ENCODE data around the gene PLAGL1. TPM values are rescaled to one million over a fixed set of nuclear protein-coding genes. Genes with fewer than 3 reads are reported as not detected.

The PLAGL1 gene
- total RNA-seq, 4 donors from 2014 or later = 11.8 to 17.9 (median 16.0) TPM

DNA sequence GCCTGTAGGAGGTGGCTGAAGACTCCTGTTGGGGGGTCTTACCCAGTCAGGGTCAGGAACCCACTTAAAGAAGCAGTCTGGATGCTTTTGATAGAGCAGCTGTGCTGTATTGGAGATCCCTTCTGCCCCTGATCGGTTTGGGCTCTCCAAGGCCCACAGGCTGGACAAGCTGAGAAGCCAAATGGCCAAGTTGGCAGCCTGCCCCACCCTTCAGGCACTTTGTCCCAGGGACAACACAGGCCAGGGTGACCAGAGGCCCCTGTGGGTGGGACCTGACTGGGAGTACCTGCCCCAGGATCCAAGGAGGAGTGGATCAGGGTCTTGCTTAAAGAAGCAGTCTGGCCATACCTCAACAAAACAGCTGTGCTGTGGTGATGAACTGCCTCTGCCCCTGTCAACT lies 95.4 kb downstream of the PLAGL1 start:
- 100% methylated on average over 1 of the region's 1 CpG for WGBS
- no peak overlapping the region for H3K27ac ChIP-seq (replicated peaks in 1 of 4)
- no peaks in the 10 kb centered on the region for H3K27me3 ChIP-seq
- H3K4me3 ChIP-seq = no peak overlapping the region
- H3K4me1 ChIP-seq = no peaks in the 10 kb centered on the region
- no peak for DNase-seq (ENCODE audit: extremely low spot score)
- TF ChIP-seq POLR2AphosphoS5 (IDR thresholded peaks at IDR 0.05) = no peak
- TF ChIP-seq EP300 (IDR thresholded peaks at IDR 0.05) = no peak
- TF ChIP-seq POLR2A (IDR thresholded peaks at IDR 0.05; ENCODE audit: low read depth) = no peak
- TF ChIP-seq, protein P1, sequence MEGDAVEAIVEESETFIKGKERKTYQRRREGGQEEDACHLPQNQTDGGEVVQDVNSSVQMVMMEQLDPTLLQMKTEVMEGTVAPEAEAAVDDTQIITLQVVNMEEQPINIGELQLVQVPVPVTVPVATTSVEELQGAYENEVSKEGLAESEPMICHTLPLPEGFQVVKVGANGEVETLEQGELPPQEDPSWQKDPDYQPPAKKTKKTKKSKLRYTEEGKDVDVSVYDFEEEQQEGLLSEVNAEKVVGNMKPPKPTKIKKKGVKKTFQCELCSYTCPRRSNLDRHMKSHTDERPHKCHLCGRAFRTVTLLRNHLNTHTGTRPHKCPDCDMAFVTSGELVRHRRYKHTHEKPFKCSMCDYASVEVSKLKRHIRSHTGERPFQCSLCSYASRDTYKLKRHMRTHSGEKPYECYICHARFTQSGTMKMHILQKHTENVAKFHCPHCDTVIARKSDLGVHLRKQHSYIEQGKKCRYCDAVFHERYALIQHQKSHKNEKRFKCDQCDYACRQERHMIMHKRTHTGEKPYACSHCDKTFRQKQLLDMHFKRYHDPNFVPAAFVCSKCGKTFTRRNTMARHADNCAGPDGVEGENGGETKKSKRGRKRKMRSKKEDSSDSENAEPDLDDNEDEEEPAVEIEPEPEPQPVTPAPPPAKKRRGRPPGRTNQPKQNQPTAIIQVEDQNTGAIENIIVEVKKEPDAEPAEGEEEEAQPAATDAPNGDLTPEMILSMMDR (IDR thresholded peaks at IDR 0.05) = no peak
- peaks cover 0 to 20% (median 13%) of the 10 kb centered on the region in 4 donors for H3K9me3 ChIP-seq
- H3K36me3 ChIP-seq = no peaks in the 10 kb centered on the region
- intact Hi-C loops (cut with DNase I) = no loop called here

DNA sequence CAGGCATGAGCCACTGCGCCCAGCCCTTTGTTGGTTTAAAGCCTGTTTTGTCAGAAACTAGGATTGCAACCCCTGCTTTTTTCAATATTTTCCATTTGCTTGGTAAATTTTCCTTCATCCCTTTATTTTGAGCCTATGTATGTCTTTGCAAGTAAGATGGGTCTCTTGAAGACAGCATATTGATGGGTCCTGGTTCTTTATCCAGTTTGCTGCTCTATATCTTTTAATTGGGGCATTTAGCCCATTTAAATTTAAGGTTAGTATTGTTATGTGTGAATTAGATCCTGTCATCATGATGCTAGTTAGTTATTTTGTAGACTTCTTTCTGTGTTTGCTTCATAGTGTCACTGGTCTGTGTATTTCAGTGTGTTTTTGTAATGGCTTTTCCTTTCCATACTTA lies 97.0 kb downstream of the PLAGL1 start:
- no peak for DNase-seq (ENCODE audit: extremely low spot score)
- no peaks in the 10 kb centered on the region for H3K36me3 ChIP-seq
- H3K27ac ChIP-seq (replicated peaks in 1 of 4) = no peak overlapping the region
- no peaks in the 10 kb centered on the region for H3K27me3 ChIP-seq
- TF ChIP-seq POLR2AphosphoS5 (IDR thresholded peaks at IDR 0.05) = no peak
- TF ChIP-seq, protein P1 (IDR thresholded peaks at IDR 0.05) = no peak
- TF ChIP-seq POLR2A (IDR thresholded peaks at IDR 0.05; ENCODE audit: low read depth) = no peak
- TF ChIP-seq EP300 (IDR thresholded peaks at IDR 0.05) = no peak
- peaks cover 0 to 20% (median 12%) of the 10 kb centered on the region in 4 donors for H3K9me3 ChIP-seq
- H3K4me1 ChIP-seq = no peaks in the 10 kb centered on the region
- intact Hi-C loops (cut with DNase I) = no loop called here
- no peak overlapping the region for H3K4me3 ChIP-seq
- 86% methylated on average over 1 of the region's 1 CpG for WGBS

DNA sequence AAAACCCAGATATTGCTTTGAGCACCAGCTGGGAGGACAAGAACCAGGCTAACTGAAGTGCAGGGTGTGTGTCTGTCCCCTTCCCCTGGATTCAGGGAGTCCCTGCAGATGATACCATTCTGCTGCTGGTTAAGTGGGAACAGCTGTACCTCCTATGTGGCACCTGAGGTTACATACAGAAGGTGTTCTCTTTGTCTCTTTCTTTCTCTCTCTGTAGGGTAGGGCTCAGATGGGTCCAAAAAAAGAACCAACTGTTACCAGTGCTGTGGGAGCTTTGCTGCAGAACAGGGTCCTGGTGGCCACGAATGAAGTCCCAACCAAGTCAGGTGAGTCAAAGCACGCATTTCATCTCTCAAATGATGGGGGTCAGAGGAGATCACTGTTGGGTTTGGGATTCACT lies 105.2 kb downstream of the PLAGL1 start:
- Histone ChIP-seq H3K27me3 (no peaks in the 10 kb centered on the region), H3K27ac (replicated peaks in 1 of 4) (peak overlapping the region; percentile 48 to 68 (median 58)), H3K4me3 (no peak overlapping the region), H3K36me3 (no peaks in the 10 kb centered on the region), H3K9me3 (no peaks in the 10 kb centered on the region), H3K4me1 (peaks cover 14 to 18% (median 16%) of the 10 kb centered on the region in 4 donors)
- intact Hi-C loops (cut with DNase I) = no loop called here
- 92% methylated on average over 2 of the region's 2 CpGs for WGBS
- DNase-seq (ENCODE audit: extremely low spot score) = no peak
- TF ChIP-seq, protein P1 (IDR thresholded peaks at IDR 0.05) = no peak
- no peak for TF ChIP-seq POLR2AphosphoS5 (IDR thresholded peaks at IDR 0.05)
- no peak for TF ChIP-seq POLR2A (IDR thresholded peaks at IDR 0.05; ENCODE audit: low read depth)
- TF ChIP-seq EP300 (IDR thresholded peaks at IDR 0.05) = no peak

DNA sequence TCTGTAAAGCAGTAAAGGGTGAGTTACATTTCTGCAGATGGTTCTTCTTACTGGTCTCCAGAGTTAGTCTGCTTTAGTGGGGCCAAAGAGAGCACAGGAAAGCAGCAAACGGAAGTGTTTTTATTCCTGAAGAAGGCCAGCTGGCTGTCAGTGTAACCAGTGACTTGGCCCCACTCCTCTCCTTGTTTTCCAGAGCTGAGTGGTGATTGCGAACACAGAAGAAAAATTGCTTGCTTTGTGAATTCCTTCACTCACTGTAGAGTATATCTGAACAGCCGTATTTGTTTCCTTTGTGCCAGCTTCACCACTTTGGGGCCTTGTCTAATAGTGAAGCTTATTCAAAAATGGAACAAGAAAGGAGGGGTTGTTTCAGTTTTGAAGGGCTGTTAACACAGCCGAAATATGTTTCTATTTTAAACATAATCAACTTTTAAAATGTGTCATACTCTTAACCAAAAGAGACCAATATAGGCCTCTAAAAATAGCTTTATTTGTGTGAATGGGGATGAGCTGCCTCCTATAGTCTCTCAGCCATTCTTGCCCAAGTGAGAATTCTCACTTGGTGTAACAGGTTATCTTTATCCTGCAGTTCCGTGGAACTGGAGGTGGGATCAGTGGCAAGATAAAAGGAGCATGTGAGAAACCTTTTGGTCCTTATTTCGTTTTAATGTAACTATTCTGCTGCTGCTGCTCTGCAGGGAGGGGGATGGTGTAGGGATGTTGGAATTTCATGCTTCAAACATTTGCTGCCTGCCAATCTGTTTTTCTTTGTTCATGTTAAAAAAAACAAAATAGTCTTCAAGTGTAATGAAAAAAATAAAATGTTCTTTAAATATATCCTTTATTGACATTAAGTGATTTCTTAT lies 105.9 kb downstream of the PLAGL1 start:
- 17% methylated on average over 6 of the region's 6 CpGs for WGBS

DNA sequence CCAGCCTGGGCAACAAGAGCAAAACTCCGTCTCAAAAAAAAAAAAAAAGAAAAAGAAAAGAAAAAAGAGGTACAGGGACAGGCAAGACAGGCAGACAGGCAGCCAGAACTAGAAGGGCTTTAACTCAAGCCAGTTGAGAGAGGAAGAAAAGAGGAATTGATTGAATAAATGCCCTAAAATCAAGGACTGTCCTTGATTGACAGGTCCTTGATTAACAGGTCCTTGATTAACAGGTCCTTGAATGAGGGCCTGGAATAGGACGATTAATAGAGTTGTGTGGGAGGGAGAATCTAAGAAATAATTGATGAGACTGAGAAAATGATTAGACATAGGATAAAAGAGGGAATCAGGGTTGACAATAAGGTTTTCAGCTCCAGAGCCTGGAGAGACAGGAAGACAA lies 107.7 kb downstream of the PLAGL1 start:
- TF ChIP-seq POLR2AphosphoS5 (IDR thresholded peaks at IDR 0.05) = no peak
- TF ChIP-seq EP300 (IDR thresholded peaks at IDR 0.05) = no peak
- TF ChIP-seq, protein P1 (IDR thresholded peaks at IDR 0.05) = no peak
- no peak for TF ChIP-seq POLR2A (IDR thresholded peaks at IDR 0.05; ENCODE audit: low read depth)
- Histone ChIP-seq H3K9me3 (no peaks in the 10 kb centered on the region), H3K4me1 (peaks cover 14 to 18% (median 16%) of the 10 kb centered on the region in 4 donors), H3K27me3 (no peaks in the 10 kb centered on the region), H3K27ac (replicated peaks in 1 of 4) (no peak overlapping the region), H3K4me3 (no peak overlapping the region), H3K36me3 (no peaks in the 10 kb centered on the region)
- intact Hi-C loops (cut with DNase I) = no loop called here
- DNase-seq (ENCODE audit: extremely low spot score) = no peak
- 83% methylated on average over 2 of the region's 2 CpGs for WGBS

More for the DNA sequence above, 105.9 kb downstream of the PLAGL1 start:
- no peak for TF ChIP-seq POLR2A (IDR thresholded peaks at IDR 0.05; ENCODE audit: low read depth)
- TF ChIP-seq POLR2AphosphoS5 (IDR thresholded peaks at IDR 0.05) = peak; percentile 26 to 40
- H3K4me3 ChIP-seq = peak overlapping the region in 1 of 4 donors; percentile 5
- no peak for DNase-seq (ENCODE audit: extremely low spot score)
- H3K36me3 ChIP-seq = no peaks in the 10 kb centered on the region
- intact Hi-C loops (cut with DNase I) = no loop called here
- no peaks in the 10 kb centered on the region for H3K27me3 ChIP-seq
- H3K4me1 ChIP-seq = peaks cover 14 to 18% (median 16%) of the 10 kb centered on the region in 4 donors
- H3K27ac ChIP-seq (replicated peaks in 1 of 4) = peak overlapping the region; percentile 48 to 68 (median 58)
- no peaks in the 10 kb centered on the region for H3K9me3 ChIP-seq

All from esophagus muscularis mucosa (tissue), 4 donors.